ENCODE results near the gene TCEA3.
A peak's percentile ranks its signal among the peaks of the same experiment; 100 is the strongest.

Gene TCEA3

DNA sequence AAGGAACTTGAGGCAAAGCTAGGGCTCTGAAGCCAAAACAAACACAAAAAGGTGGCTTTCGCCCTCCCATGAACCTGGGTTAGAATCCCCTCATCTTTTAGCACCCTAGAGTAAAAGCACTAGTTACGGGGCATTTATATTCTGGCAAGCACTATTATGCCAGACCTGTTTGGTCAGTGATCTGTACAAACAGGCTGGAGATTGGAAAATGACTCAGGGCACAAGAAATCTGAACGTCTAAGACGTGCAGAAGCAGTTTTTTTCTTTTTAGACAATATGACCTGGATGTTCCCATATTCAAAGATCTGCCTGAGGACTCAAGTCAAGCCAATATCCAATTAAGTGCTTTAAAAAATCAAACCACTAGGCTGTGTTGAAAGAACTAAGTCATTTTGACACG lies 58.0 kb downstream of the TCEA3 start:
- no peak for DNase-seq

DNA sequence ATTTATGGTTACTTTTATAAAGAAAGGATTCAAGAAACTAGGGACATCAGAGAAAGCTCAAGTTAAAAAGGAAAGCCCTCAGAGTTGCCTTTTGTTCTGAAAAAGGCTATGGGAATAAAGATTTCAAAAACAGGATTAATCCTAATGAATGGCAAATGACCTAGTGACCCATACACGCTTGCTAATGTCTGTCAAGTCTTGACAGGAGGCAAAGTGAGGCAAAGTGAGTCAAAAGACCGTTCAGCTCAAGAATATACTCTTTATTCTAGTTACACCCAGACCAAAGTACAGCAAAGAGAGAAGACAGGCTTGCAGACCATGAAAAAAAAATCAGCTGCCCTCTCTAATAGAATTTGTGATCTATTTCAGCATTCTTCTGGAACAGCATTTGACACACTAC lies 58.4 kb downstream of the TCEA3 start:
- DNase-seq: no peak

GRCh38 chr1:23362218-23362713 lies 62.3 kb downstream of the TCEA3 start:
- DNase-seq: no peak

- no peak for DNase-seq
Measured at GRCh38 chr1:23358310-23358875, 66.2 kb downstream of the TCEA3 start.

GRCh38 chr1:23357138-23357908 lies 67.2 kb downstream of the TCEA3 start:
- no peak for DNase-seq

GRCh38 chr1:23356471-23357137 lies 67.9 kb downstream of the TCEA3 start:
- DNase-seq: no peak

DNA sequence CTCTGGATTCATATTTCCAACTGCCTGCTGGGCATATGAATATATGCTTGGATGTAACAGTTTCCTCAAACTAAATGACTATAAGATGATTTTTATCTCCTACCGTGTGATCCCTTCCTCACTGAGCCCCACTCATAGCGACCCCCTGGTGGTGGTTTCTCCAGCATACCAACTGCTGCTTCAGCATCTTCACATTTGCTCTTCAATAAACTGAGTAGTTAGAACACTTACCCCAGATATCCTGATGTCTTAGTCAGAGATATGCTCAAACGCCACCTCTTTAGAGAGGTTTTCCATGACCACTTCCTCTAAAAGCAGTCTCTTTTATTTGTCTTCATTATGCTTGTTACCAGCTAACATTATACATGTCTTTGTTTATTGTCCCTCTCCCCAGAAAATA lies 70.3 kb downstream of the TCEA3 start:
- no peak for DNase-seq

- DNase-seq: no peak
Measured at GRCh38 chr1:23352096-23352695, 72.4 kb downstream of the TCEA3 start.

DNA sequence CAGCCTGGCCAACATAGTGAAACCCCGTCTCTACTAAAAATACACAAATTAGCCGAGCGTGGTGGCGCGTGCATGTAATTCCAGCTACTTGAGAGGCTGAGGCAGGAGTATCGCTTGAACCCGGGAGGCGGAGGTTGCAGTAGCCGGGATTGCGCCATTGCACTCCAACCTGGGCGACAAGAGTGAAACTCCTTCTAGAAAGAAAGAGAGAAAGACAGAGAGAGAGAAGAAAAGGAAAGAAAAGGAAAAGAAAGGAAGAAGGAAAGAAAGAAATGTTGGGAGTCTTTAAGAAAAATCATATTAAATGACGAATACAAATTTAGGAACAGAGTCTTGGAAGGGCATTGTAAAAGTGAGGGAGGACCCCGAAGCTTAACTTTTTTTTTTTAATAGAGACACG lies 78.6 kb downstream of the TCEA3 start:
- no peak for DNase-seq

DNA sequence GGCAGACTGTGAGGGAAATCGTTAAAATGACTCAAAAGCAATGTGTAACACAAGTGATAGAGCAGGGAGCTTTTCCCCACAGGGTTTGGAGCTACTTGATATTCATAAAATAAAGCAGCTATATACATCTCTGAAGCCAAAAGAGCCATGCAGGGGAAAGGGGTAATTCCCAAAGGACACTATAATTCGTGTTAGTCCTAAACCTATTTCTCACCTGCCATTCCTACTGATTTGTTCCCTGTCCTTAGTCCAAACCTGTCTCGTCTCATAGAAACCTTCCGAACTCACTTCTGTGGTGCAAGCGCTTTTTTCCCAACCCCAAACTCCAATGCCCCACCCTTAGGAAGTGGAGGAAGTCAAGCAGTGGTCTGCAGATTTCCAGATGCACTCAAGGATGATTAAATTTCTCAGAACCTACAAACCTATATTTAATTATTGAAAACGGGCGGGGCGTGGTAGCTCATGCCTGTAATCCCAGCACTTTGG lies 79.5 kb downstream of the TCEA3 start:
- no peak for DNase-seq

- DNase-seq: peak; percentile 98 to 99 (median 98)
Measured at GRCh38 chr1:23344111-23344986, 80.2 kb downstream of the TCEA3 start, which contains the start of gene HNRNPR. TSS of gene HNRNPR (minus strand) at chr1:23344284. CDS start at chr1:23341008, 3,276 bp downstream.

- peak; percentile 8 to 35 (median 14) for DNase-seq
Measured at GRCh38 chr1:23343221-23344110, 81.1 kb downstream of the TCEA3 start.

GRCh38 chr1:23341931-23342692 lies 82.4 kb downstream of the TCEA3 start:
- no peak for DNase-seq

DNA sequence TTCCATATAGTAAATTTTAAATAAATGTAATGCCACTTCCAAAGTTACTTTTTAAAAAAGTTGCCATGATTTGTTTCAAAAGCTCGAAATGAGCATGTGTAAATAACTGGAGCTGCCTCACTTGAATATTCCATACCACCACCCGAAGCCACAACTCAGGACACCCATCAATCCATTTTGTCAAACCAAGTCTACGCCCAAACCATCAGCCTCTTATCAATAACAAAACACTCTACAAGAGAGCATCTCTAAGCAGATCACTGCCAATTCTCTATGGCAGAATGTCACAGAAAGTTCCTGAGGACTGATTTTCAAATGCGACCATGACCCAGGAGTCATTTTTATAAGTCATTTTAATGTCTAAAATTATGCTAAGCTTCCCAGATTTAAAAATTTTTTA lies 84.9 kb downstream of the TCEA3 start:
- no peak for DNase-seq

DNA sequence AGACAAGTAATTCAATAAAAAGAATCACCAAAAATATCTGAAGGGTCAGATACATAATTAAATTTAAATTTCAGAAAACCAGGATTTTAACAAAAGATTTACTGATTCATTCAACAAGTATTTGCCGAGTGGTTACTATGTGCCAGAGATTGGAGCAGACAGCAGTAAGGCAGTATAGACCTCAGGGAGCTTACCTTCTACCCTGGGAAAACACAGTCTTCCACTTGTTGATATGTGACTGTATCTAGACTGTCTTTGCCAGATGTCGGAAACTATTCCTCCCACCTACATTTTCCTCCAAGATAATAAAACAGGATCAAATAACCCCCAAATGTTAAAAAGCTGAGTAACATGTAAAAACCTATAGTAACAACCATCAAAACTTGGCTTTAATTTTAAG lies 86.7 kb downstream of the TCEA3 start:
- no peak for DNase-seq

DNA sequence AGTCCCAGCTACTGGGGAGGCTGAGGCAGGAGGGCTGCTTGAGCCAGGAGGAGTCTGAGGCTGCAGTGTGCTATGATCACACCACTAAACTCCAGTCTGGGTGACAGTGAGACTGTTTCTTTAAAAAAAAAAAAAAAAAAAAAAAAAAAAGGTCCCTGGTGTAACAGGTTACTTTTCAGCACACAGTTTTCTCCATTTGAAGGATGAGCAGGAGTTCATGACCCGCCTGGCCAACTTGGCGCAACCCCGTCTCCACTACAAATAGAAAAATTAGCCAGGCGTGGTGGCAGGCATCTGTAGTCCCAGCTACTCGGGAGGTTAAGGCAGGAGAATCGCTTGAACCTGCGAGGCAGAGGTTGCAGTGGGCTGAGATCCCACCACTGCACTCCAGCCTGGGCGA lies 92.8 kb downstream of the TCEA3 start:
- no peak for DNase-seq
